Osteoblast (primary cell): ENCODE measurements around the gene CCDC148. TPM values are rescaled to one million over a fixed set of nuclear protein-coding genes. Genes with fewer than 3 reads are reported as not detected.

Experiments used
- DNase-seq: peaks from one replicate; pipeline ENCODE4 v3.0.0; 2011; ENCODE audit warnings: low spot score, mixed read lengths; ENCODE audit not compliant: insufficient read length; ENCODE audit errors: missing footprints
- H2AFZ ChIP-seq: 2 replicates; pipeline ENCODE4 v1.6.0; 2011; ENCODE audit warnings: mild to moderate bottlenecking, low read length
- H3K27ac ChIP-seq: 2 replicates; pipeline ENCODE4 v1.5.1; 2011; ENCODE audit warnings: mild to moderate bottlenecking, low read depth, low read length, moderate library complexity
- H3K27me3 ChIP-seq: 2 replicates; pipeline ENCODE4 v1.6.0; 2012; ENCODE audit warnings: mild to moderate bottlenecking, control low read depth, inconsistent platforms, low read length, moderate library complexity; ENCODE audit not compliant: insufficient read depth
- H3K36me3 ChIP-seq: 2 replicates; pipeline ENCODE4 v1.5.1; 2011; ENCODE audit warnings: mild to moderate bottlenecking, low read length, control low read depth, moderate library complexity; ENCODE audit not compliant: insufficient read depth
- H3K4me1 ChIP-seq: 2 replicates; pipeline ENCODE4 v1.5.1; 2011; ENCODE audit warnings: mild to moderate bottlenecking, low read length, control low read depth, moderate library complexity; ENCODE audit not compliant: insufficient read depth
- H3K4me2 ChIP-seq: 2 replicates; pipeline ENCODE4 v1.6.0; 2011; ENCODE audit warnings: mild to moderate bottlenecking, low read length; ENCODE audit not compliant: insufficient read depth
- H3K4me3 ChIP-seq: fragments of 200-600 bp; sonication (generic); 3 replicates; pipeline ENCODE4 v1.5.1; 2012; ENCODE audit warnings: mild to moderate bottlenecking, low read length, inconsistent platforms; ENCODE audit not compliant: insufficient read depth
- H3K79me2 ChIP-seq: 2 replicates; pipeline ENCODE4 v1.6.0; 2012; ENCODE audit warnings: mild to moderate bottlenecking, low read length, control low read depth, inconsistent platforms; ENCODE audit not compliant: insufficient read depth
- H3K9me3 ChIP-seq: 2 replicates; pipeline ENCODE4 v1.5.1; 2011; ENCODE audit warnings: low read depth, low read length, control low read depth
- H4K20me1 ChIP-seq: 2 replicates; pipeline ENCODE4 v1.6.0; 2012; ENCODE audit warnings: mild to moderate bottlenecking, low read length, control low read depth; ENCODE audit not compliant: insufficient read depth
- total RNA-seq: library from RNA; depleted of rRNA; stranded (reverse); fragments of >200 nt; gene quantifications from 2 replicates; pipeline ENCODE4 v1.2.3, GENCODE V29; 2012
- TF ChIP-seq, protein P1 (sequence below): IDR thresholded peaks from 2 replicates; pipeline ENCODE4 v1.5.1; 2011; ENCODE audit warnings: mild to moderate bottlenecking, low read depth, low read length, moderate library complexity; ENCODE audit errors: extremely low read depth

CCDC148 gene
- total RNA-seq, 1 donor, result 1.8 TPM

GRCh38 chr2:158498043-158498748 is 41.6 kb upstream of the CCDC148 start:
- TF ChIP-seq, protein P1, sequence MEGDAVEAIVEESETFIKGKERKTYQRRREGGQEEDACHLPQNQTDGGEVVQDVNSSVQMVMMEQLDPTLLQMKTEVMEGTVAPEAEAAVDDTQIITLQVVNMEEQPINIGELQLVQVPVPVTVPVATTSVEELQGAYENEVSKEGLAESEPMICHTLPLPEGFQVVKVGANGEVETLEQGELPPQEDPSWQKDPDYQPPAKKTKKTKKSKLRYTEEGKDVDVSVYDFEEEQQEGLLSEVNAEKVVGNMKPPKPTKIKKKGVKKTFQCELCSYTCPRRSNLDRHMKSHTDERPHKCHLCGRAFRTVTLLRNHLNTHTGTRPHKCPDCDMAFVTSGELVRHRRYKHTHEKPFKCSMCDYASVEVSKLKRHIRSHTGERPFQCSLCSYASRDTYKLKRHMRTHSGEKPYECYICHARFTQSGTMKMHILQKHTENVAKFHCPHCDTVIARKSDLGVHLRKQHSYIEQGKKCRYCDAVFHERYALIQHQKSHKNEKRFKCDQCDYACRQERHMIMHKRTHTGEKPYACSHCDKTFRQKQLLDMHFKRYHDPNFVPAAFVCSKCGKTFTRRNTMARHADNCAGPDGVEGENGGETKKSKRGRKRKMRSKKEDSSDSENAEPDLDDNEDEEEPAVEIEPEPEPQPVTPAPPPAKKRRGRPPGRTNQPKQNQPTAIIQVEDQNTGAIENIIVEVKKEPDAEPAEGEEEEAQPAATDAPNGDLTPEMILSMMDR, result no peak
- DNase-seq, result no peak
- Histone ChIP-seq H3K4me1 (peaks cover 71% of the 10 kb centered on the region), H3K79me2 (peaks cover 76% of the 10 kb centered on the region), H3K4me2 (peak overlapping the region; percentile 9), H3K36me3 (peaks cover 6% of the 10 kb centered on the region), H3K9me3 (no peaks in the 10 kb centered on the region), H3K27ac (peak overlapping the region; percentile 57), H3K27me3 (no peaks in the 10 kb centered on the region), H4K20me1 (peaks cover 3% of the 10 kb centered on the region), H2AFZ (no peak overlapping the region), H3K4me3 (no peak overlapping the region)

- H3K4me1 ChIP-seq, result peaks cover 64% of the 10 kb centered on the region
- no peaks in the 10 kb centered on the region for H3K9me3 ChIP-seq
- H3K79me2 ChIP-seq, result peaks cover 78% of the 10 kb centered on the region
- no peak for DNase-seq
- H4K20me1 ChIP-seq, result peaks cover 3% of the 10 kb centered on the region
- H3K27ac ChIP-seq, result peak overlapping the region; percentile 57
- H3K4me2 ChIP-seq, result no peak overlapping the region
- TF ChIP-seq, protein P1, result no peak
- H3K27me3 ChIP-seq, result no peaks in the 10 kb centered on the region
- no peak overlapping the region for H3K4me3 ChIP-seq
- H3K36me3 ChIP-seq, result peaks cover 6% of the 10 kb centered on the region
- H2AFZ ChIP-seq, result no peak overlapping the region
Measured at GRCh38 chr2:158497486-158497885, 40.9 kb upstream of the CCDC148 start.

DNA sequence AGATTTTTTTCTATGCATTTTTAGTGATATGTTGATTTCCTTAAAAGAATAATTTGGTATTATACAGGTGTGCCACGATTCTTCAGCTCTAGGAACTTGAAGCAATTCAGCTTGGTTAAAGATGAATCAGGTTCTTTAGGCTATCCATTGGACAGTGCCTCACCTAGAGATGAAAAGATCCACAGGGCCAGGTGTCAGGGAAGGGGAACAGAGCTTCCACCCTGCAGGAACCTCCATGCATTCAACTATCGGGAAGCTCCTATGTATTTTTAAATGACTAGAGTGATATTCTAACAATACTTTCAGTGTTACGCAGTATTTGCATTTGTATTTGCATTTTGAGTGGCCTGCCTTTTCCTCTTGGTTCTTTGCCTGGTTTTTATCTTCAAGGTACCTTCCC is 40.4 kb upstream of the CCDC148 start:
- Histone ChIP-seq H4K20me1 (peaks cover 3% of the 10 kb centered on the region), H3K27ac (no peak overlapping the region), H2AFZ (no peak overlapping the region), H3K4me1 (peaks cover 60% of the 10 kb centered on the region), H3K27me3 (no peaks in the 10 kb centered on the region), H3K4me2 (no peak overlapping the region), H3K9me3 (no peaks in the 10 kb centered on the region), H3K79me2 (peaks cover 78% of the 10 kb centered on the region), H3K36me3 (peaks cover 6% of the 10 kb centered on the region), H3K4me3 (no peak overlapping the region)
- TF ChIP-seq, protein P1, result no peak
- DNase-seq, result no peak

DNA sequence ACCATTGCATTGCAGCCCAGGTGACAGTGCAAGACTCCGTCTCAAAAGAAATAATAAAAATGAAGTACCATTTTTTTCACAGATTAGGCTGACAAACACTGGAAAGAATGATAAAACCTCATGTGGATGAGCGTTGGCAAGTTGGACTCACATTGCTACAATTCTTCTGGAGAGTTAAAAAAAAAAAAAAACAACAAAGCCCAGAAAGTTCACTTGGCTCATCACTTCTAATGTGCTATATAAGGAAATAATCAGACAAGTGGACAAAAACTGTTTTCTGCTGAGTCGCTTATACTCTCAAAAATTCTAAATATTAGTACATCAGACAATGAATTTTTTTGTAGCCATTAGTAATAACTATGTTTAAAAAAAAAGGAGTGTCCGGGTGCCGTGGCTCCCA is 38.6 kb upstream of the CCDC148 start:
- H3K27me3 ChIP-seq, result no peaks in the 10 kb centered on the region
- H2AFZ ChIP-seq, result no peak overlapping the region
- TF ChIP-seq, protein P1, result no peak
- H3K4me3 ChIP-seq, result no peak overlapping the region
- H3K4me1 ChIP-seq, result peaks cover 44% of the 10 kb centered on the region
- no peaks in the 10 kb centered on the region for H3K36me3 ChIP-seq
- H3K79me2 ChIP-seq, result peaks cover 78% of the 10 kb centered on the region
- no peak for DNase-seq
- H3K27ac ChIP-seq, result peak overlapping the region; percentile 62
- H3K4me2 ChIP-seq, result no peak overlapping the region
- H3K9me3 ChIP-seq, result no peaks in the 10 kb centered on the region
- peaks cover 3% of the 10 kb centered on the region for H4K20me1 ChIP-seq
